Uterus (tissue), 2 donors: Measurements from ENCODE around the gene CHMP4B.

ENCODE experiments used
- CTCF ChIP-seq, 4 experiments: fragments of 200-600 bp in 2 of 4; fragments of 450-650 bp in 2 of 4; sonication (generic) in 2 of 4; IDR thresholded peaks; one replicate each; pipeline ENCODE4 v1.5.1; 2016 to 2019; ENCODE audit warnings: antibody characterized with exemption in 4 of 4, mild to moderate bottlenecking in 2 of 4, moderate library complexity in 1 of 4
- POLR2A ChIP-seq, 2 donors: fragments of 450-650 bp; IDR thresholded peaks; one replicate each; pipeline ENCODE4 v1.6.1; 2016; ENCODE audit warnings: antibody characterized with exemption in 2 of 2, mild to moderate bottlenecking in 1 of 2, moderate library complexity in 1 of 2

- TF ChIP-seq CTCF (IDR thresholded peaks at IDR 0.05) (no peak), POLR2A (IDR thresholded peaks at IDR 0.05) (no peak)
Measured at GRCh38 chr20:33880396-33880795, 69.2 kb downstream of the CHMP4B start.
